ENCODE results near the gene GAK. TPM values are rescaled to one million over a fixed set of nuclear protein-coding genes. Genes with fewer than 3 reads are reported as not detected.

The GAK gene
- total and polyA plus RNA-seq, 2 of the 4 experiments (the other 2 are of a cell fraction): 45.1 to 133 TPM

DNA sequence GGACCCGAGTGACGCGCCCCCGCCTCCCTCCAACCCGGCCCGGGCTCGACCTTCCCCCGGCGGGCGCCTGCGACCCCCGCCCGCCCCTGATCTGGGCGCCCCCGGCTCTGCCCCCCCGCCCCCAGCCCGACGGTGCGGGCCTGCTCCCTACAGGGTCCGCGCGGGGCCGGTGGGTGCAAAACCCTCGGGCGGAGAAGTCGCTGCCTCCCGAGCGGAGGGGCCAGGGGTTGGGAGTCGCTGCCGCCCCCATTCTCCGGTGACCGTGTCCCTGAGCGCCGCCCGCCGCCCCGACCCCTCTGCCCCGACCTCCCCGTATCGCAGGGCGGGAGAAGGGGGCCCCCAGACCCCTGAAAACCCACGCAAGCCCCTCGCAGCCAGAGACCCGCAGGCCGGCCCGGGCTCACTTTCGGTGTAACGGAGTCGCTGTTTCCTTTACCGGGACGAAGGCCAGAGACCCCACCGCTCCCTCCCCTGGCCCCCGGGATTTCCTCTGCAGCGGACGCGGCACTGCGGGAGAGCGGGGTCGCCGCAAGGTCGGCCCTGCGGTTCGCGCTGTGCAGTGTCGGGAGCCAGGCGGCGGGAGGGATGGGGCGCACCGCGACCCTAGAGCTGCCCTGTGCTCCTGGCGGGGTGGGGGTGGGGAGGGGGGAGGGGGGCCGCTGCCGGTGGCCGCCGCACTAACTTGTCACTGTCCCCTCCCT is 105.5 kb downstream of the GAK start:
- ATAC-seq (ENCODE audit: low read depth) (no peak), DNase-seq (no peak)
- no peak overlapping the region for H2AK5ac ChIP-seq (ENCODE audit: low read depth, low read length)
- POLR2A ChIA-PET (ENCODE audit: unreplicated experiment): no interaction called here
- H2BK20ac ChIP-seq (ENCODE audit: low read depth, low read length): no peak overlapping the region
- H3K9me1 ChIP-seq (ENCODE audit: insufficient read depth, low read length): no peaks in the 10 kb centered on the region
- dilution Hi-C loops (cut with HindIII; ENCODE audit: low sequenced_read_pairs, unreplicated experiment) (no loop called here), intact Hi-C loops (cut with micrococcal nuclease) (no loop called here), in situ Hi-C loops (cut with MboI; ENCODE audit: low sequenced_read_pairs) (no loop called here)
- H2BK15ac ChIP-seq (ENCODE audit: low read depth, low read length): no peak overlapping the region
- H2BK5ac ChIP-seq (ENCODE audit: low read depth, low read length, poor library complexity, severe bottlenecking): no peak overlapping the region
- H3K14ac ChIP-seq (replicated peaks; ENCODE audit: low read depth, low read length): no peak overlapping the region
- H4K20me1 ChIP-seq (ENCODE audit: insufficient read depth, low read length): peaks cover 3% of the 10 kb centered on the region; the same call in 1 of the 2 replicates
- no peak overlapping the region for H3K27ac ChIP-seq (ENCODE audit: insufficient read depth, low read length)
- no peak overlapping the region for H3K23ac ChIP-seq (ENCODE audit: low read depth, low read length)
- no peak overlapping the region for H4K8ac ChIP-seq (ENCODE audit: low read depth in 2 of 2, low read length in 2 of 2)
- no peak for TF ChIP-seq RAD21 (IDR thresholded peaks at IDR 0.05; ENCODE audit: low read length)
- TF ChIP-seq RFX5 (IDR thresholded peaks at IDR 0.05; ENCODE audit: low read depth, low read length): no peak
- TF ChIP-seq, protein P1, sequence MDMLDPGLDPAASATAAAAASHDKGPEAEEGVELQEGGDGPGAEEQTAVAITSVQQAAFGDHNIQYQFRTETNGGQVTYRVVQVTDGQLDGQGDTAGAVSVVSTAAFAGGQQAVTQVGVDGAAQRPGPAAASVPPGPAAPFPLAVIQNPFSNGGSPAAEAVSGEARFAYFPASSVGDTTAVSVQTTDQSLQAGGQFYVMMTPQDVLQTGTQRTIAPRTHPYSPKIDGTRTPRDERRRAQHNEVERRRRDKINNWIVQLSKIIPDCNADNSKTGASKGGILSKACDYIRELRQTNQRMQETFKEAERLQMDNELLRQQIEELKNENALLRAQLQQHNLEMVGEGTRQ (IDR thresholded peaks at IDR 0.05; ENCODE audit: low read depth, low read length): no peak
- TF ChIP-seq, protein P2, sequence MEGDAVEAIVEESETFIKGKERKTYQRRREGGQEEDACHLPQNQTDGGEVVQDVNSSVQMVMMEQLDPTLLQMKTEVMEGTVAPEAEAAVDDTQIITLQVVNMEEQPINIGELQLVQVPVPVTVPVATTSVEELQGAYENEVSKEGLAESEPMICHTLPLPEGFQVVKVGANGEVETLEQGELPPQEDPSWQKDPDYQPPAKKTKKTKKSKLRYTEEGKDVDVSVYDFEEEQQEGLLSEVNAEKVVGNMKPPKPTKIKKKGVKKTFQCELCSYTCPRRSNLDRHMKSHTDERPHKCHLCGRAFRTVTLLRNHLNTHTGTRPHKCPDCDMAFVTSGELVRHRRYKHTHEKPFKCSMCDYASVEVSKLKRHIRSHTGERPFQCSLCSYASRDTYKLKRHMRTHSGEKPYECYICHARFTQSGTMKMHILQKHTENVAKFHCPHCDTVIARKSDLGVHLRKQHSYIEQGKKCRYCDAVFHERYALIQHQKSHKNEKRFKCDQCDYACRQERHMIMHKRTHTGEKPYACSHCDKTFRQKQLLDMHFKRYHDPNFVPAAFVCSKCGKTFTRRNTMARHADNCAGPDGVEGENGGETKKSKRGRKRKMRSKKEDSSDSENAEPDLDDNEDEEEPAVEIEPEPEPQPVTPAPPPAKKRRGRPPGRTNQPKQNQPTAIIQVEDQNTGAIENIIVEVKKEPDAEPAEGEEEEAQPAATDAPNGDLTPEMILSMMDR (conservative IDR thresholded peaks at IDR 0.05; ENCODE audit: low read depth, low read length): no peak
- TF ChIP-seq, protein P3, sequence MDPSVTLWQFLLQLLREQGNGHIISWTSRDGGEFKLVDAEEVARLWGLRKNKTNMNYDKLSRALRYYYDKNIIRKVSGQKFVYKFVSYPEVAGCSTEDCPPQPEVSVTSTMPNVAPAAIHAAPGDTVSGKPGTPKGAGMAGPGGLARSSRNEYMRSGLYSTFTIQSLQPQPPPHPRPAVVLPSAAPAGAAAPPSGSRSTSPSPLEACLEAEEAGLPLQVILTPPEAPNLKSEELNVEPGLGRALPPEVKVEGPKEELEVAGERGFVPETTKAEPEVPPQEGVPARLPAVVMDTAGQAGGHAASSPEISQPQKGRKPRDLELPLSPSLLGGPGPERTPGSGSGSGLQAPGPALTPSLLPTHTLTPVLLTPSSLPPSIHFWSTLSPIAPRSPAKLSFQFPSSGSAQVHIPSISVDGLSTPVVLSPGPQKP (IDR thresholded peaks at IDR 0.05; ENCODE audit: borderline replicate concordance, low read depth, low read length): no peak
- no peak for TF ChIP-seq POLR2A (IDR thresholded peaks at IDR 0.05; ENCODE audit: low read depth, low read length)
- no peak for TF ChIP-seq NFE2L2 (IDR thresholded peaks at IDR 0.05; ENCODE audit: low read depth, low read length)
- no peak for TF ChIP-seq SMC3 (IDR thresholded peaks at IDR 0.05; ENCODE audit: low read depth, low read length)
- no peak overlapping the region for H3K4ac ChIP-seq (ENCODE audit: low read depth, low read length)
- H3K9ac ChIP-seq (ENCODE audit: low read depth, low read length): no peak overlapping the region
- no peak overlapping the region for H4K91ac ChIP-seq (ENCODE audit: insufficient read depth, low read depth, low read length)
- no peak overlapping the region for H3K56ac ChIP-seq (ENCODE audit: extremely low read depth, insufficient read depth, low read length)
- no peaks in the 10 kb centered on the region for H3K79me1 ChIP-seq (ENCODE audit: low read depth in 1 of 2, low read length in 2 of 2)
- no TSS peak for BruUV-seq (replicated peaks)
- no peak overlapping the region for H2AFZ ChIP-seq (replicated peaks; ENCODE audit: low read length, poor library complexity)
- H3K4me3 ChIP-seq (ENCODE audit: insufficient read depth, low read depth, low read length): no peak overlapping the region
- no peaks in the 10 kb centered on the region for H3K36me3 ChIP-seq (ENCODE audit: control insufficient read depth, insufficient read depth, low read length)
- CTCF ChIA-PET: no interaction called here
- no peak overlapping the region for H4K5ac ChIP-seq (ENCODE audit: low read depth, low read length)
- peaks cover 76% of the 10 kb centered on the region for H3K27me3 ChIP-seq (ENCODE audit: control insufficient read depth, insufficient read depth, low read length)
- H2BK120ac ChIP-seq (ENCODE audit: low read depth, low read length): no peak overlapping the region
- 2% methylated on average over 20 of the region's 75 CpGs; no CpG with 5 or more reads in 1 of the 2 experiments for WGBS, 2 experiments (ENCODE audit: extremely low coverage in 2 of 2, insufficient read length in 1 of 2)
- no peak overlapping the region for H3K18ac ChIP-seq (ENCODE audit: low read depth, low read length)
- H2AK9ac ChIP-seq (replicated peaks; ENCODE audit: low read depth, low read length, poor library complexity): no peak overlapping the region
- H3K4me1 ChIP-seq (ENCODE audit: control insufficient read depth, insufficient read depth, low read length): no peaks in the 10 kb centered on the region; the same call in 1 of the 2 replicates
- peaks cover 4% of the 10 kb centered on the region; the same call in 1 of the 2 replicates for H3K9me3 ChIP-seq (ENCODE audit: control insufficient read depth, insufficient read depth, low read length)
- H3K4me2 ChIP-seq (ENCODE audit: low read depth, low read length): peak overlapping the region; percentile 22; the same call in 1 of the 2 replicates

Data from IMR-90 (cell line).